Immature natural killer cell (primary cell): ENCODE measurements around the gene SPECC1. TPM values are rescaled to one million over a fixed set of nuclear protein-coding genes. Genes with fewer than 3 reads are reported as not detected.
"Not testable (repeated sequence)": the region's sequence is repeated elsewhere in the genome, so short reads cannot be mapped to it uniquely, and the experiment has no call there.

Experiments
- DNase-seq, 3 donors: peaks; one replicate each; pipeline ENCODE4 v3.0.0; 2022; ENCODE audit warnings: mixed read lengths in 1 of 3
- H3K27ac Mint-ChIP-seq, 6 donors: one replicate each; pipeline ENCODE4 v1.8.0; 2020; ENCODE audit warnings: mixed read lengths in 6 of 6, mild to moderate bottlenecking in 5 of 6, inconsistent platforms in 4 of 6, moderate library complexity in 3 of 6
- H3K27me3 Mint-ChIP-seq, 3 donors: one replicate each; pipeline ENCODE4 v1.8.0; 2020 to 2021; ENCODE audit warnings: low read depth in 3 of 3, mild to moderate bottlenecking in 3 of 3, mixed read lengths in 3 of 3, moderate library complexity in 3 of 3, inconsistent platforms in 1 of 3
- H3K36me3 Mint-ChIP-seq, 3 donors: one replicate each; pipeline ENCODE4 v1.8.0; 2020; ENCODE audit warnings: mixed read lengths in 3 of 3, inconsistent platforms in 2 of 3, mild to moderate bottlenecking in 2 of 3
- H3K4me1 Mint-ChIP-seq, 2 donors: one replicate each; pipeline ENCODE4 v1.8.0; 2020; ENCODE audit warnings: inconsistent platforms in 2 of 2, mild to moderate bottlenecking in 2 of 2, mixed read lengths in 2 of 2, moderate library complexity in 1 of 2
- H3K4me3 Mint-ChIP-seq, 5 donors: one replicate each; pipeline ENCODE4 v1.8.0; 2020; ENCODE audit warnings: mild to moderate bottlenecking in 5 of 5, mixed read lengths in 5 of 5, inconsistent platforms in 3 of 5, moderate library complexity in 3 of 5
- H3K9me3 Mint-ChIP-seq, 6 donors: one replicate each; pipeline ENCODE4 v1.8.0; 2020; ENCODE audit warnings: mild to moderate bottlenecking in 6 of 6, mixed read lengths in 6 of 6, inconsistent platforms in 4 of 6, moderate library complexity in 3 of 6
- polyA plus RNA-seq, 3 donors: library from polyadenylated mRNA; unstranded; fragments of 300-500 nt; fragmentation: Illumina TruSeq; gene quantifications; one replicate each; pipeline ENCODE4 v1.2.3, GENCODE V29; 2021

The SPECC1 gene
- polyA plus RNA-seq, 3 donors from 2014 or later: 6.0 to 43.3 (median 25.5) TPM

- not testable (repeated sequence) for H3K4me1 Mint-ChIP-seq, DNase-seq, H3K27me3 Mint-ChIP-seq, H3K27ac Mint-ChIP-seq, H3K4me3 Mint-ChIP-seq, H3K9me3 Mint-ChIP-seq
- H3K36me3 Mint-ChIP-seq: peaks cover 0 to 26% (median 16%) of the 10 kb centered on the region in 3 donors
These were observed 230.6 kb downstream of the SPECC1 start for GRCh38 chr17:20239776-20240175.

- Mint-ChIP-seq H3K9me3 (no peaks in the 10 kb centered on the region), H3K4me3 (no peak overlapping the region), H3K27me3 (no peaks in the 10 kb centered on the region), H3K27ac (no peak overlapping the region), H3K4me1 (no peaks in the 10 kb centered on the region), H3K36me3 (peaks cover 0 to 35% (median 22%) of the 10 kb centered on the region in 3 donors)
- no peak for DNase-seq
These were observed 232.7 kb downstream of the SPECC1 start for GRCh38 chr17:20241855-20242254.

DNA sequence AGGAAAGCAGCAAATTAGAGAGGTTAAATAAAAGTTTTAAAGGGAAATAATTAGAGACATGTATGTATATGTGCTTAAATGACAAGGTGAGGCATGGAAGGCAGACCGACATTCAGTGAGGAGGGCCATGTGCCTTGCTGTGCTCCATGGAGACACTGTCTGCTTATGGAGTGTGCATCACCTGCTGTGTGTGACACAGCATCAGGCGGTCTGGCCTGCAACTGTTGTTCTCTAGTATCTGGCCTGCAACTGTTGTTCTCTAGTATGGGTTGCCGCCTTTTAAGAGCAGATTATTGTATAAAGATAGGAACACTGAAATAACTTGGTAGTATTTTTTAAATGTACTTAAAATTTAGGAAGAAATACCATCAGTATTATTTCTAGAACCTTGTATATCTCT lies 233.1 kb downstream of the SPECC1 start:
- Mint-ChIP-seq H3K36me3 (peaks cover 3 to 37% (median 26%) of the 10 kb centered on the region in 3 donors), H3K9me3 (no peaks in the 10 kb centered on the region), H3K4me1 (no peaks in the 10 kb centered on the region), H3K27ac (no peak overlapping the region), H3K4me3 (no peak overlapping the region), H3K27me3 (no peaks in the 10 kb centered on the region)
- no peak for DNase-seq

GRCh38 chr17:20243524-20243923 lies 234.4 kb downstream of the SPECC1 start:
- Mint-ChIP-seq H3K4me3 (no peak overlapping the region), H3K36me3 (peaks cover 4 to 42% (median 33%) of the 10 kb centered on the region in 3 donors), H3K27ac (no peak overlapping the region), H3K27me3 (no peaks in the 10 kb centered on the region), H3K9me3 (no peaks in the 10 kb centered on the region), H3K4me1 (no peaks in the 10 kb centered on the region)
- no peak for DNase-seq

DNA sequence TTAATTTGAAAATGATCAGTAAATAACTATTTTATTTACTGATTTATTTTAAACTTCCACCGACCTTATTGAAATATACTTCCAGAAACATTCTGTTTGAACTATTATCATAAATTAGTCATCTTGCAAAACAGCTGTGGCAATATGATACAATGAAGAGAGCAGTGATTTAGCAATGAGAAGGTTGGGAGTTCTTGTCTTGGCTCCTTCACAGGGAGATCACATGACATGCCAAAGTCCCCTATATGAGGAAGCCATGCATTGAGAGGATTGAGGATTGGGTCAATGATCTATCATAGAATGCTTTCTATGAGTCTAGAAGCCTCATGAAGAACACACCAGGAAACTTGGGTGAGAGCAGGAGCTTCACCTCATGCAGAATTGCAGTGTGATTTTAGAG lies 235.5 kb downstream of the SPECC1 start:
- Mint-ChIP-seq H3K36me3 (peaks cover 6 to 54% (median 36%) of the 10 kb centered on the region in 3 donors), H3K9me3 (no peaks in the 10 kb centered on the region), H3K4me1 (peaks cover 0 to 3% of the 10 kb centered on the region in 2 donors), H3K27ac (no peak overlapping the region), H3K4me3 (no peak overlapping the region), H3K27me3 (no peaks in the 10 kb centered on the region)
- no peak for DNase-seq

- no peak overlapping the region for H3K4me3 Mint-ChIP-seq
- DNase-seq: no peak
- no peaks in the 10 kb centered on the region for H3K27me3 Mint-ChIP-seq
- peaks cover 0 to 6% of the 10 kb centered on the region in 2 donors for H3K4me1 Mint-ChIP-seq
- H3K36me3 Mint-ChIP-seq: peaks cover 11 to 50% (median 36%) of the 10 kb centered on the region in 3 donors
- no peak overlapping the region for H3K27ac Mint-ChIP-seq
- H3K9me3 Mint-ChIP-seq: no peaks in the 10 kb centered on the region
These were observed 237.5 kb downstream of the SPECC1 start for GRCh38 chr17:20246692-20247091.

GRCh38 chr17:20253323-20253722 lies 244.2 kb downstream of the SPECC1 start:
- H3K36me3 Mint-ChIP-seq: peaks cover 19 to 60% (median 30%) of the 10 kb centered on the region in 3 donors
- H3K4me3 Mint-ChIP-seq: no peak overlapping the region
- no peak for DNase-seq
- H3K9me3 Mint-ChIP-seq: no peaks in the 10 kb centered on the region
- H3K27me3 Mint-ChIP-seq: no peaks in the 10 kb centered on the region
- H3K4me1 Mint-ChIP-seq: peaks cover 3 to 25% of the 10 kb centered on the region in 2 donors
- H3K27ac Mint-ChIP-seq: no peak overlapping the region

- Mint-ChIP-seq H3K36me3 (peaks cover 24 to 56% (median 34%) of the 10 kb centered on the region in 3 donors), H3K4me3 (no peak overlapping the region), H3K9me3 (no peaks in the 10 kb centered on the region), H3K4me1 (peaks cover 3 to 23% of the 10 kb centered on the region in 2 donors), H3K27me3 (no peaks in the 10 kb centered on the region), H3K27ac (no peak overlapping the region)
- no peak for DNase-seq
These were observed 245.4 kb downstream of the SPECC1 start for GRCh38 chr17:20254541-20254940.

DNA sequence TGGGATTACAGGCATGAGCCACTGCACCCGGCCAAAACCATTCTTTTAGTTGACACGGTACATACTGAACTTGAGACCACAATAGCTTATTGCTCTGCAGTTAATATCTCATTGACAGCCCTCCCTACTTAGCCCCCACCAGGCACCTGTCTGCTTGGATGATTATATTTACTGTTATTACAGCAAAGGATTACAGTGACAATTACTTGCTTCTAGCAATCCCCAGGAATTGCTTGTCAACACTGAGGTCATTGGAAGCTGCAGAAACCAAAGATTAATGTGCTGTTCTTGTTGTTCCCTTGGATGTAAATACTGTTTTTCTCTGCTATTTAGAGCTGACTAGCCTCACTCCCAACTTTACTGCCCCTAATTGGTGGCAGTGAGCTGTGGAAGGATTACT lies 247.0 kb downstream of the SPECC1 start:
- DNase-seq: no peak
- Mint-ChIP-seq H3K9me3 (no peaks in the 10 kb centered on the region), H3K27me3 (peaks cover 0 to 2% (median 0%) of the 10 kb centered on the region in 3 donors), H3K27ac (no peak overlapping the region), H3K4me1 (peaks cover 3 to 25% of the 10 kb centered on the region in 2 donors), H3K36me3 (peaks cover 19 to 63% (median 37%) of the 10 kb centered on the region in 3 donors), H3K4me3 (no peak overlapping the region)

DNA sequence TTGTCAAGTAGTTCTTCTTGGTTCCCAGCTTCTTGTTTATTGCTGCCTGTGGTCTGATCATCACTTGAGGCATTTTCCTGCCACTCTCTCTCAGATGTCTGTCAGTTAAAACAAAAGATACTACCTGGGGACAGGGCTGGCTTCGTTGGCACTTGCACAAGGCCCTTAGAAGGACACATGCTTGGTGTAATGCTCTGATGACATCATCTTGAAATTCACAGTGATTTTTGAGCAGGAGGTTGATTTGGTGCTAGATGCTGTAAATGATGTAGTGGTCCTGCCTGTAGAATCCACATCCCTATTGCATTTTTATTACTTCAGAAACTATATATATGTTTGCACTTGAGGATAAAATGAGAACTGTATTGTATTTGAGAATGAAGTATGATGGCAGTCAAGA lies 247.8 kb downstream of the SPECC1 start:
- peaks cover 0 to 2% (median 0%) of the 10 kb centered on the region in 3 donors for H3K27me3 Mint-ChIP-seq
- H3K9me3 Mint-ChIP-seq: no peaks in the 10 kb centered on the region
- no peak overlapping the region for H3K27ac Mint-ChIP-seq
- DNase-seq: no peak
- no peak overlapping the region for H3K4me3 Mint-ChIP-seq
- H3K4me1 Mint-ChIP-seq: peaks cover 6 to 28% of the 10 kb centered on the region in 2 donors
- H3K36me3 Mint-ChIP-seq: peaks cover 19 to 63% (median 37%) of the 10 kb centered on the region in 3 donors

DNA sequence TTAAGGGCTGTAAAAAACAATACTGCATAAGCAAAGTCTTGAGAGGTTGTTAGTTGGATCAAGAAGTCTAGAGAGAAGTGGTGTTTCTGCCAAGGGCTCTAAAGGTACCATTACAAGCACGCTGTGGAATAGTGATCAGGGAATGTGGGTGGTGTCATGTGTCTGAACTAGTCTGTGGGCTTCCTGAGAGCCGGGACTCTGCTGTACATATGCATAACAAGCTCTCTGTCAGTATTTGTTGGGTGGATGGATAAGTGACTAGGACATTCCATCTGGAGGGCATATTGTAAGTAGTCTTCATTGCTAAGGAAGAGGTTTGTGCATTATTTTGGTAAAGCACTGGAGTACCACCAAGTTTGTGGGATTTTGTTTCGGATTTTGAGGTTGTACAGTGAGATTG lies 248.6 kb downstream of the SPECC1 start:
- no peak for DNase-seq
- no peaks in the 10 kb centered on the region for H3K9me3 Mint-ChIP-seq
- H3K36me3 Mint-ChIP-seq: peaks cover 19 to 57% (median 32%) of the 10 kb centered on the region in 3 donors
- no peak overlapping the region for H3K4me3 Mint-ChIP-seq
- H3K27ac Mint-ChIP-seq: no peak overlapping the region
- peaks cover 14 to 34% of the 10 kb centered on the region in 2 donors for H3K4me1 Mint-ChIP-seq
- peaks cover 0 to 2% (median 0%) of the 10 kb centered on the region in 3 donors for H3K27me3 Mint-ChIP-seq

DNA sequence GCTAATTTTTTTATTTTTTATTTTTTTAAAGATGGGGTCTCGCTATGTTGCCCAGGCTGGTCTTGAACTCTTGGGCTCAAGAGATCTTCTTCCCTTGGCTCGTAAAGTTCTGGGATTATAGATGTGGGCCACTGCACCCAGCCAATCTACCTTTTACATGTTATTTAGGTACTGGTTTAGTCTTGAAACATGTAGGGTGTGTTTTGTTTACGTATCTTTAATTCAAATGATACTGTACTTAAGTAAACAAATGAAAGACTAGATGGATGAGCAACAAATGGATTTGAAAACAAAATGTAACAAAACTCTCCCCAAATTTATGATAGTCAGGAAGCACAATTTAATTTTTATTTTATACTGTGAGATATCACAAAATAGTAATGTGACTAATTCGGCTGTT lies 250.5 kb downstream of the SPECC1 start:
- no peaks in the 10 kb centered on the region for H3K9me3 Mint-ChIP-seq
- no peak overlapping the region for H3K27ac Mint-ChIP-seq
- DNase-seq: no peak
- H3K4me3 Mint-ChIP-seq: no peak overlapping the region
- peaks cover 19 to 41% (median 29%) of the 10 kb centered on the region in 3 donors for H3K36me3 Mint-ChIP-seq
- H3K4me1 Mint-ChIP-seq: peaks cover 14 to 31% of the 10 kb centered on the region in 2 donors
- peaks cover 0 to 2% (median 0%) of the 10 kb centered on the region in 3 donors for H3K27me3 Mint-ChIP-seq

DNA sequence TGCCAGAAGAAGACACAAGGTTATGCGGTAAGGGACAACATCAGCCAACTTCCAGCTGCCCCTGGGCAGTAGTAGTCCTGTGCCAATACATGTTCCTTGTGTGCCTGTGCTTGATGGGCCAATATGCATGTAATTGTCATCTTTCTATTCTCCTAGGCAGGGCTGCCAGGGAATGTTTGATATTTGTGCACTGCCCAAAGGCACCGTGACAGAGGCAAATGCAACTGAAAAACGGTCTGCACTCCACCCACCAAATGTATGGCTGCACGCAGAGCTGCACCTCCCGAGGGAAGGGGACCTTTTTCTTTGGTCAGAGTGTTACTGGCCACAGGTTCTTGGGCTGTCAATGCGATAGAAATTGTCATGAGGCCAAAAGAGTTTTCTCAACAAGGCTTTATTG lies 251.1 kb downstream of the SPECC1 start:
- DNase-seq: no peak
- H3K27me3 Mint-ChIP-seq: peaks cover 0 to 2% (median 0%) of the 10 kb centered on the region in 3 donors
- peaks cover 15 to 37% of the 10 kb centered on the region in 2 donors for H3K4me1 Mint-ChIP-seq
- no peaks in the 10 kb centered on the region for H3K9me3 Mint-ChIP-seq
- no peak overlapping the region for H3K4me3 Mint-ChIP-seq
- H3K27ac Mint-ChIP-seq: peak overlapping the region in 1 of 6 donors; percentile 30
- H3K36me3 Mint-ChIP-seq: peaks cover 19 to 36% (median 29%) of the 10 kb centered on the region in 3 donors

- H3K27me3 Mint-ChIP-seq: peaks cover 0 to 4% (median 0%) of the 10 kb centered on the region in 3 donors
- H3K4me1 Mint-ChIP-seq: peaks cover 17 to 55% of the 10 kb centered on the region in 2 donors
- no peaks in the 10 kb centered on the region for H3K9me3 Mint-ChIP-seq
- peak overlapping the region; percentile 9 to 33 (median 28) for H3K4me3 Mint-ChIP-seq
- H3K27ac Mint-ChIP-seq: peak overlapping the region in 5 of 6 donors; percentile 9 to 78 (median 65)
- peak in 1 of 3 donors; percentile 11 for DNase-seq
- H3K36me3 Mint-ChIP-seq: peaks cover 16 to 30% (median 24%) of the 10 kb centered on the region in 3 donors
These were observed 253.3 kb downstream of the SPECC1 start for GRCh38 chr17:20262226-20263114.
